Activated CD4-positive, alpha-beta T cell treated with anti-CD3 and anti-CD28 coated beads for 24 hours (primary cell): ENCODE results near the gene SCYGR3.
"Not testable (repeated sequence)": the region's sequence is repeated elsewhere in the genome, so short reads cannot be mapped to it uniquely, and the experiment has no call there.

Experiments used
- DNase-seq, 2 donors: peaks; one replicate each; pipeline ENCODE4 v3.0.0-alpha.2; 2020; ENCODE audit warnings: low read depth in 2 of 2

SCYGR3 gene

DNA sequence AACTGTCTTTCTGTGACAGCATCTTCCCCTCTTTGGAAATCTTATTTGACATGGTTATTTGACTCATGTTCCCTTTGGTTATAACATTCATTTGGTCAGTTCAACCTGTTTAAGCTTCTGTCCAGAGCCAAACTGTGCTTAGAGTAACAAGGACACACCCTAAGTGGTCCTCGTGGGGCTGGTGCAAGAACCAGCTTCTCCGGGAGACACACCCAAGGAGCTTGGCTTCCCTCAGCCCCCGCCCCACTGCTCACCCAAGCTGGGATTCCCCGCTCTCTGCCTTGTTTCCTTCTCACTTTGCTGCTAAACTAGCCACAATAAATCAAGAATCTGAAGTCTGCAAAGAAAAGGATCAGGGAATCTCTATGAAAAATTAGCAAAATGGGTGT lies 1.4 kb downstream of the SCYGR3 start:
- no peak for DNase-seq

DNA sequence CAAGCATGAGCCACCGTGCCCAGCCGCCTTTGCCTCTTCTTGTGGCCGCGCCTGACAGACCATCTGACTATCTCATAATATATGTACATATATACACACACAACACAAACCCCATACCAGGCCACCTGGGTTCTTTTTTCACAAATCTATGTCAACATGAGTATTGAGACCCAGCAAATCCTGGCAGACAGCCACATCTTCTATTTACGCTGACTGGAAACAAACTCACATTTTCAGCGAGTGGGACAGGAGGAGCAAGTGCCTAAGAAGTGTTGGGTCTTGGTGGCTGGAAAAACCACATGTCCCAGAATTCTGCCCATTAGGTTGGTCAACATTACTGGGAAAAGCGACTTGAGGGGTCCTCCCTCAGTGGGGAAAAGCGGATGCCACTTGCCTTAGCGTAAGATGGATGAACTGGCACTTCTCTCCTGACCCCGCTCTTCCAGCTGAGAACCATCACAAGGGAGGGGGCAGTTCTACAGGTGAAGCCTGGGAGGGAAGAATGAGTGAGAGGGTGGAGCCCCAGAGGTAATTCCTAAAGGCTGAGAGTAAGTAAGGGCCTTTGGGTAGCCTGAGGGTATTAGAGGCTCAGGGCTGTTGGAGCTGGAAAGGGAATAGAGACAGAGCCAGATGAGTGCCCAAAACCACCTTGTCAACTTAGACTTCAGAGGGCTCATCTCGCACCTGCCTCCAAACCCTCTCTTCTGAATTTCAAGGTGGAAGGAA lies 1.9 kb downstream of the SCYGR3 start:
- no peak for DNase-seq

DNA sequence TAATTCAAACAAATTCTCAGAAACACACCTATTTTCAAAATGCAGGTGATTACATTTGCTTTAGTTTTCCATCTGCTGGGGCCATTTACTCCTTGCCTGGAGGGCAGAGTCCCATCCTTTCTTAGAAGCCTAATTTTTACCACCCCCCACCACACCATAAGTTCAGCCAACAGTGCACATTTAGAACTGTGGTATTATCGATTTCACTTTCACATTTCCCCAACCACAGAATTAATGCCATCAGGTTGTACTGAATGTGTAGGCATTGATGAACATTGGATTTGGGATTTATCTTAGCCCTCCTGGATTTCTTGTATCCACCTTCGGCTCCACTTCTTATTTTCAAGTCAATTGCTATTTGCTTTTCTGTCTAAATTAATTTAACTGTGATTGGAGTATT lies 4.5 kb downstream of the SCYGR3 start:
- no peak for DNase-seq

GRCh38 chr2:227608561-227609338 lies 5.9 kb downstream of the SCYGR3 start:
- DNase-seq, result no peak

DNA sequence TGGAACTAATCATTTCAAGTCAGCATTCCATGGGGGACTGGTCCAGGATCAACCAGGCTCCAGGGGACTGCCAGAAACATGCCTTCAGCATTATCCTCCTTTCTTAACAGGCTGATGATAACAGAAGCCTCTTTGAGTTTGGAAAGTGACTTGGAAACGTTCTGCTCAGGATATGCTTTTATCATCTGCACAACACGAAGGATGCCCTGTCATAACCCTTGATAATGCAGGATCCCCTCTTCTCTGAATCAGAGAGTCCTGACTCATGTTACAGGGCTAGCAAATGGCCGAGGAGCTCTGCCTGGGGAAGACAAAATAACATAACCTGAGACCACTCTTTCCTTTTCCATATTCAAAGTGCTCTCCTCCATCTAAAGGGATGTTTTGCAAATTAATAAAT lies 6.7 kb downstream of the SCYGR3 start:
- no peak for DNase-seq

GRCh38 chr2:227606476-227606875 lies 8.2 kb downstream of the SCYGR3 start:
- no peak for DNase-seq

DNA sequence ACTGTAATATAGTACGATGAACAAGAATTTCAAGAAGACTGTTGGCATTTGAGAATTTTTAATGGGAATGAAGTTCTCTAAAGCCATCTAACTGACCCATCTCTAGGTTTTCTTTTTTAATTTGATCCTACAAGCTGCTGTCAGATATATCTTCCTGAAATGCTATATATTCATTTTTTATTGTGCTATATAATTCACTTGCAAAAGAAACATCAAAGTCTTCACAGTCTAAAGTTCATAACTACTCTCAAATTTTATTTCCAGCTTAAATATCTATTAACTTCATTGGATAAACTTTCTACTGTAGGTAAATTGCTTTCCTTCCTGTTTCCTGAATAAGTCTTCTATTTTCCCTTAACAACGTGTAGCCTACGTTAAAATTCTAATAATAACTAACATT lies 12.3 kb downstream of the SCYGR3 start:
- no peak for DNase-seq

GRCh38 chr2:227598835-227599503 lies 15.7 kb downstream of the SCYGR3 start, which contains the start of gene SCYGR2:
Gene SCYGR2, plus strand, starts transcription at chr2:227598893. Its CDS starts 0 bp downstream, at chr2:227598893.
- not testable (repeated sequence) for DNase-seq

GRCh38 chr2:227597998-227598397 lies 16.6 kb downstream of the SCYGR3 start:
- no peak for DNase-seq

DNA sequence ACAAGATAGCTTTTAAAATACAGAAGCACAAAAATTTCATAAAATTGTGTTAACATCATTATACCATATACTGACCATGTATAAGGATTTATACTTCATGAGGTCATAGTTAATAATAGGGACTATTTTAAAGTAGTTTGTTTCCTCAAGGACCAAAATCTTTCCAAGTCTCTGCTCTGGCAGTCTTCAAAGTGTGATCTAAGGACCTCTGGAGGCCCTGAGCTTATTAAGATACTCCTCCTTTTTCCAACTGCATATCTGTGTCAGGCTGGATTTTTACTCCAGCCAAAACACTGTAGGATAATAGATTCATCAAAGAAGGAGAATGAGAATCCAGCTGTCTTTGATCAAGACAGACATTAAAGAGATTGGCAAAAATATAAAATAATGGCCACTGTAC lies 17.6 kb downstream of the SCYGR3 start:
- no peak for DNase-seq

- DNase-seq, result no peak
Measured at GRCh38 chr2:227595797-227596196, 18.8 kb downstream of the SCYGR3 start.

GRCh38 chr2:227592694-227593387 lies 21.8 kb downstream of the SCYGR3 start:
- DNase-seq, result no peak

GRCh38 chr2:227582369-227582768 lies 32.3 kb downstream of the SCYGR3 start:
- DNase-seq, result no peak

DNA sequence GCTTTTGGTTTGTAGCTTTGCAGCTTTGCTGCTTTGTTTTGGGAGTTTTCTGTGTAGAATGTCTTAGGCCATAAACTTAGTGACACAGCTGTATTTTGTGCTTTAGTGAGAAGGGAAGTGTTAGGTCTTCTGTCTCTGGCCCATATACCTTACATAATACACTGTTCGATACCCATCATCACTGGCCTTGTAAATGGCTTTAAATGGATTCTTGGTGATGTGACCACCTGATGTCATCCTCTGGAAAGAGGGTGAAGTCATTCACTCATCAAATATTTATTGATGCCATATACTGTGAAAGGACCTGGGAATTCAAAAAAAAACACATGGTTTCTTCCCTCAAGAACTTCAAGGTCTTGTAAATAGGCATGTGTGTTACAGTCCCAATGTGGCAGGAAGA lies 34.8 kb downstream of the SCYGR3 start:
- no peak for DNase-seq

- no peak for DNase-seq
Measured at GRCh38 chr2:227578642-227579041, 36.0 kb downstream of the SCYGR3 start.

GRCh38 chr2:227577555-227577954 lies 37.1 kb downstream of the SCYGR3 start:
- DNase-seq, result no peak

DNA sequence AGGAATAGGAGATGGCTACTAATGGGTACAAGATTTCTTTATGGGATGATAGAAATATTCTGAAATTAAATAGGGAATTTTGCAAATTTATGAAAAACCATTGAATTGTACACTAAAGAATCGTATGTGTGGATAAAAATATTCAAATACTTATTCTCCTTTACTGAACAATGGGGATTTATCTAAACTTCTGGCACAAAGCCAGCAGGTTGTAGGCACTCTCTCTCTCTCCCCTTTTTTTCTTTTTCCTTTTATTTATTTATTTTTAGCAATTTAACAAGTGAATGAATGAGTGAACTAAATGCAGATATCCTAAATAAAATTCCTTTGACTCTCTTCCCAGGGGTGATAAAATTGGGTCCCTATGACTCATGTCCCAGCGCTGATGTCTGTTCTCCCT lies 37.8 kb downstream of the SCYGR3 start:
- DNase-seq, result no peak

- DNase-seq, result no peak
Measured at GRCh38 chr2:227576110-227576509, 38.5 kb downstream of the SCYGR3 start.

- no peak for DNase-seq
Measured at GRCh38 chr2:227570615-227571014, 44.0 kb downstream of the SCYGR3 start.

GRCh38 chr2:227568852-227569169 lies 45.8 kb downstream of the SCYGR3 start:
- no peak for DNase-seq

- DNase-seq, result no peak
Measured at GRCh38 chr2:227566012-227566411, 48.6 kb downstream of the SCYGR3 start.

GRCh38 chr2:227565080-227565479 lies 49.6 kb downstream of the SCYGR3 start:
- DNase-seq, result no peak
